GM20431 (cell line): ENCODE data around the gene ANP32B.

Source experiments
- in situ Hi-C: fragments of 300-500 bp; cut with MseI, MboI; formaldehyde crosslinking; loops from one replicate; pipeline ENCODE4 v1.15.0; 2020; ENCODE audit warnings: low sequenced_read_pairs; ENCODE audit not compliant: unreplicated experiment

The ANP32B gene

DNA sequence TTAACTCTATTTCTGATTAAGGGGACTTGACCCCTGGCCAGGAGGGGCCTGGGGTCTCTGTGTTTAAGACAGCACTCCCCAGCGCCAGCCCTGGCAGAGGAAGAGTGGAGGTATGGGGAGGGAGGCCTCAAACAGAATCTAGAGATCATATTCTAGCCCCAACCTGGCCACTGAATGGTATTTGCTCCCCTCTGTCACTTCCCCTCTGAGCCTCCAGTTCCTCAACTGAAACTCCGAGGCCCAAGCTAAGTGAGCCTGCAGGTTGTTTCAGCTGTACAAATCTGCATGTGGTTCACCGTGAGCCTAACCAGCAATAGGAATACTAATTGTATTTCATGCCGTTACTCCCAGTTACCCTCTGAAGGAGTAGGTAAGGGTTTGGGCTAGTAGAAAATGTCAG lies 36.0 kb downstream of the ANP32B start:
- in situ Hi-C loops: no loop called here

DNA sequence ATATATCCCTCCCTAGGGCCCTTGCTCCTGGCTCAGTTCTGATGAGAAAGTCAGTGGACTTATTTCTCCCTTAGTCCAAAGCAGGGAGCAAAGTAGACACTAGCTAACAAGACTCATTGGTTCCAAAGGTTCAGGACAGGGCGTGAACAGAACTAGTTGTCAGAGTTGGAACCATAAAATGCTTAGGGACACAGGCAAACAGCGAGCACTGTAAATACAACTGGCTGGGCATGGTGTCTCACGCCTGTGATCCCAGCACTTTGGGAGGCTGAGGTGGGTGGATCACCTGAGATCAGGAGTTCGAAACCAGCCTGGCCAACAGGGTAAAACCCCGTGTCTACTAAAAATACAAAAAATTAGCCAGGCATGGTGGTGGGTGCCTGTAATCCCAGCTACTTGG lies 36.7 kb downstream of the ANP32B start:
- in situ Hi-C loops: loop anchor here (10.0 kb wide), 1 partner anchor 55 kb away; no protein-coding TSS in a partner anchor

DNA sequence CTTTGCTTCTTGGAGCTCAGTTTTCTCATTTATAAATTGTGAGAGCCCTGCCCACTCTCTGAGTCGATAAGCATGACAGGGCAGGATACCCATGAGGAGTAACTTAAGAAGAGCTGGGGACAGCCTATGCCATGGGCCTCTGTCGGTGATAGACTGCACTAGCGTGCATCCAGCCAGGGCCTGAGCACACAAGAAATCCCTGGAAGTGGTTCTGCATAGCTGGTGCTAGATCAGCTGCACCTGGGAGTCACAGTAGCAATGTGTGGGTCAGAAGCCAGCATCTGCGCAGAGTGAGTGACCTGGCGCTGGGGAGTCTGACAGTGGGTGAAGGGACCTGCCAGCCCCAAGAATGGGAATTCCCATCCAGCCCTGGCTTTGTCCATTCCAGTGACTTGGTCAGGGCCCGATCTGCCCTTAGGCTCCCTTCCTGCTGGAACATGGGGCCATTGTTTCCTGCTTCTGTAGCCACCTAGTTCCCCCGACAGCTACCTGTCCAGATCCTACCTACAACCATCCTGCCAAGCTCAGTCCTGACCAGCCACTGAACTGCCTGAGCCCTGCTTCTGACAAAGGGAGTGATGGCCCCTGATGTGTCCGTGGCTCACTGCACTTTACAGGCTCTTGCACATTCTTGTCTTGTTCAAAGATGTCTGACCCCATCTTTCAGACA lies 37.5 kb downstream of the ANP32B start:
- in situ Hi-C loops: loop anchor here (10.0 kb wide), 1 partner anchor 56 kb away; no protein-coding TSS in a partner anchor

DNA sequence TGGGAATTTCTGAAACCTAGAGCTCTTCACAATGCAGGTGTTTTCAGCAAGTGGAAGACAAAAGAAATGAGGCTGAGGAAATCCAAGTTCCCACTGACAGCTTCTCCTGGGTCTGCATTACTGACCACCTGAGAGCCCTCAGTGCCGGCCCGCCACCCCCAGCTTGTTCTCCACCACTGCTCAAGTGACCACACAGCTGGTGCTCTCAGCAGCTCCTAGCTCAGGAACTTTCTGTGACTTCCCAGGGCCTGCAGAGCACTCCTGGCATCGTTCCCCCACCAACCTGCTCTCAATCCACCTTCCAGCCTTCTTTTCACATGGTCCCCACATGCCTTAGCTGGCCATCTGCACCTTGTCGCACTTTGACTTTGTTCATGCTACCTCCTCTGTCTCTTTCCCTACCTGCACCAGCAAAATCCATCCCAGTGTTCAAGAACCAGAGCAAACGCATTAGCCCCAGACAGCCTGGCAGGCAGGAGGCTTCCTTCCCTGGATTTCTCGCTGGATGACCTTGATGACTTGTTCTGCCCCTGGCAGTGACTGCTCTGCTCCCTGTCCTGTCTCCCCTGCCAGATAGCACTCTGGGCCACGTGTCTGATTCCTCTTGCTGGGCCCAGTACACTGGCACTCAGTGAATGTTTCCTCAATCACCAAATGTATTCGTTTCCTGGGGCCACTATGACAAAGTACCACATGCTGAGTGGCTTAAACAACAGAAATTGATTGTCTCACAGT lies 38.3 kb downstream of the ANP32B start:
- in situ Hi-C loops: loop anchor here (10.0 kb wide), 1 partner anchor 57 kb away; no protein-coding TSS in a partner anchor

DNA sequence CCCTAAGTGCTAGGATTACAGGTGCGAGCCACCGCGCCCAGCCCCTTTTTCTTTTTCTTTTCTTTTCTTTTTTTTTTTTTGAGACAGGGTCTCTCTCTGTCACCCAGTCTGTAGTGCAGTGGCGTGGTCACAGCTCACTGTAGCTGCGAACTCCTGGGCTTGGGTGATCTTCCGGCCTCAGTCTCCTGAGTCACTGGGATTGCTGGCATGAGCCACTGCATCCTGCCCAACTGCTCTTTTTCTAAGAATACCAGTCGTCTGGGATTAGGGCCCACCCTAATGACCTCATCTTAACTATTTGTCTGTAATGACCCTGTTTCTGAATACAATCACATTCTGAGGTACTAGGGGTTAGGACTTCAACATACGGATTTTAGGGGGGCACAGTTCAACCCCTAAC lies 39.3 kb downstream of the ANP32B start:
- in situ Hi-C loops: loop anchor here (10.0 kb wide), 1 partner anchor 58 kb away; no protein-coding TSS in a partner anchor

DNA sequence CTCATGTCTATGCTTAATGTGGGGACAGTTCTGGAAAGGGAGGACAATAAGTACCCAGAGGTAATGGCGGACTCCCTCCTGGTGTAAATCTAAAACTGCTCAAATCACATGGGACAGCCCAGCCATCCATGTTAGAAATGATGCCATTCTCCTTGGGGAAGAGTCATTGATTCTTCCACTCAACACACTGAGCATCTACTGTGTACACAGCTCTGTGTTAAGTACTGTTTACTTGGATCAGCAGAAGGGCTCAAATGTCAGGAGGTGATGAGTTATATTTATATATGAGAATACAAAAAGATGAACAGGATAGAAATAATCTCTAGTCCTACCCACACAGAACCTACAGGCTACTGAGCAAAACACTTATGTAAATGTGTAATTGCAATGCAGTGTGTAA lies 41.6 kb downstream of the ANP32B start:
- in situ Hi-C loops: loop anchor here (10.0 kb wide), 1 partner anchor 60 kb away; no protein-coding TSS in a partner anchor

DNA sequence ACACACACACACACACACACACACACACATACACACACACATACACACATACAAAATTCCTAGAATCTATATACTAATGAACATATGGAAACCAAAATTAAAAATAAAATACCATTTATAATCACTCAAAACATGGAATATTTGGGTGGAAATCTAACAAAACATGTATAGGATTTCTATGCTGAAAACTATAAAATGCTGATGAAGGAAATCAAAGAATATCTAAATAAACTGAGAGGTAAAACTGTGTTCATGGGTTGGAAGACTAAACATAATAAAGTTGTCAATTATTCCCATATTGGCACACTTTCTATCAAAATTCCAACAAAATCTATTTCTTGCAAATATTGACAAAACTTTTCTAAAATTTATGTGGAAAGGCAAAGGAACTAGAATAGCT lies 48.0 kb downstream of the ANP32B start:
- in situ Hi-C loops: loop anchor here (10.0 kb wide), 1 partner anchor 106 kb away; the partner anchor contains the start of gene TRMO

DNA sequence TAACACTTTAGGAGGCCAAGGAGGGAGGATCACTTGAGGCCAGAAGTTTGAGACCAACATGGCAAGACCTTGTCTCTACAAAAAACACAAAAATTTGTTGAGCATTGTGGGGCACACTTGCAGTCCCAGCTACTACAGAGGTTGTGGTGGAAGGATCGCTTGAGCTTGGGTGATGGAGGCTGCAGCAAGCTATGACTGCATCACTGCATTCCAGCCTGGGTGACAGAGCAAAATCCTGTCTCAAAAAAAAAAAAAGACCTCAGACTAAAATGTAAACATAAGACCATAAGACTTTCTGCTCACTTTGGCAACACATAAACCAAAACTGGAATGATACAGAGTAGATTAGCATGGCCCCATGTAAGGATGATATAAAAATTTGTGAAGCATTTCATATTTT lies 48.8 kb downstream of the ANP32B start:
- in situ Hi-C loops: loop anchor here (10.0 kb wide), 1 partner anchor 107 kb away; the partner anchor contains the start of gene TRMO

DNA sequence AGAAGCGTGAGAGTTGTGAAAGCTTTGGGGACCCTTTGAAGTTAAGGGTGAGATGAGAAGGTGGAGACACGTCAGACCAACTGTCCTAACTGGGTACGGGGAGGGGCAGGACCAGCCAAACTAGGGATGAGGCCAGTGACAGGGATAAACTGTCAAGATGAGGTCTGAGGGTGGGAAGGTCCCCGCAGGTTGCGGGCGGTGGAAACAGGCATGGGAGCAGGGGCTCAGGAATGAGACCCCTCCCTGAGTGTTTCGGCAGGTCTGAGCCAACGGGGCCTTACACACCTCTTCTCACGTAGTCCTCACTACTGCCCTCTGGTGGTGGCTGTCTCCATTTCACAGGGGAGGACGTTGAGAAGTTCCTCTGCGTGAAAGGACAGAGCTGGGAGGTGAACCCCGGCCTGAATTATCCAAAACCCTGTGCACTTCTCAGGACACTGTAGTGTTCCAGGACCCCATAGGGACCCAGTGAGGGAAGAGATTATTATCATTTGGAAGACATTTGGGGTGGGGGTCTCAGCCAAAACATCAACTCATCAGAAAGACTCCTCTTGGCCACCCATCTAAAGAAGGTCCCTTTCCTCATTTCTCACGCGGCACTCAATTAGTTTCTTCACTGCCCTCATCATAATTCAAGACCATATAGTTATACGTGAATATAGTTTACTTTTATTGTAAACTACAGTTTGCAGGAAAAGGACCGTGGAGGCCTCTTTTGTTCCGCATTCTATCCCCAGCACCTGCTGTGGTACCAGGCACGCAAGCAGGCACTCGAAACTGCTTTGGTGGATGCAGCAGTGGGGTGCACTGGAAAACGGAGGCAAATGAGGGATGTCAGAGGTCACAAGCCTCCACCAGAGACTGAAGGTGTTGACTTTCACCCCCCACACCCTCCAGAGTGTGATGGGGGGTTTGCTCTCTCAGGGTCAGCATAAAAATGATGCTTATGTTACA lies 51.7 kb downstream of the ANP32B start:
- in situ Hi-C loops: loop anchor here (10.0 kb wide), 1 partner anchor 110 kb away; the partner anchor contains the start of gene TRMO

DNA sequence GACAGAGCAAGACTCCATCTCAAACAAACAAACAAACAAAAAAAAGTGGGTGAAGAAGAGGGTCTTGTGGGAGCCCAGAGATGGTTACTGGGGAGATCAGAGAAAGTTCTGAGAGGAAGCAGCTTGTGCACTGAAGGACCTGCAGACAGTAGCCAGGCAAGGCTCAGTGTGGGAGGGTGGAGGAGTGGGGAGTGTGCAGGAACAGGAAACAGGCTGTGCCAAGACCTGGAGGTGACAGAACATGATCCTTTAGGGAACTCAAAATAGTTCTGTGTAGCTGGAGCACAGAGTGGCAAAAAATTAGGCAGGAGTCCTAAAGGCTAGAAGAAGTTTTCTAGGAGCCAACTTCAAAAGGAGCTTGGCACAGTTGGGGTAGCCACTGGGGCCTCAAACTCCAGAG lies 54.2 kb downstream of the ANP32B start:
- in situ Hi-C loops: loop anchor here (10.0 kb wide), 1 partner anchor 113 kb away; the partner anchor contains the start of gene TRMO

DNA sequence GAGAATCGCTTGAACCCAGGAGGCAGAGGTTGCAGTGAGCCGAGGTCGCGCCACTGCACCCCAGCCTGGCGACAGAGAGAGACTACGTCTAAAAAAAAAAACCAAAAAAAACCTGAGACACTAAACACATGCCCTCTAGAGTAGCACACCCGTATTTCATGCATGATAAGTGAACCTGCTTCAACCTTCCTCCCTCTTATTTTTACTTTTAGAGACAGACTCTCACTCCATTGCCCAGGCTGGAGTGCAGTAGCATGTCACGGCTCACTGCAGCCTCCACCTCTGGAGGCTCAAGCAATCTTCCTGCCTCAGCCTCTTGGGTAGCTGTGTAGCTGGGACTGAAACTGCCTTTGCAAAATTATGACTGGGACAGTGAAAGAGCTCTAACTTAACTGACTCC lies 55.8 kb downstream of the ANP32B start:
- in situ Hi-C loops: loop anchor here (10.0 kb wide), 1 partner anchor 114 kb away; the partner anchor contains the start of gene TRMO

DNA sequence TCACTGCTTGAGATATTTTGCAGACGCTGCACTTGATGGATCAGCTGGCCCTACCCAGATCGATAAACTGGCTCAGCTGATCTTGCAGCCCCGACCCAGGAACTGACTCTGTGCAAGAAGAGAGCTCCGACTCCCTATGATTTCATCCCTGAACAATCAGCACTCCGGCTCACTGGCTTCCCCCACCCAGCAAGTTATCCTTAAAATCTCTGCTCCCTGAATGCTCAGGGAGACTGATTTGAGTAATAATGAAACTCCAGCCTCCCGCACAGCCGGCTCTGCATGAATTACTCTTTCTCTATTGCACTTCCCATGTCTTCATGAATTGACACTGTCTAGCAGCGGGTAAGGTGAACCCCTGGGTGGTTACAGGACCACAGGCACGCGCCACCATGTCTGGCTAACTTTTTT lies 56.5 kb downstream of the ANP32B start:
- in situ Hi-C loops: loop anchor here (10.0 kb wide), 1 partner anchor 115 kb away; the partner anchor contains the start of gene TRMO

DNA sequence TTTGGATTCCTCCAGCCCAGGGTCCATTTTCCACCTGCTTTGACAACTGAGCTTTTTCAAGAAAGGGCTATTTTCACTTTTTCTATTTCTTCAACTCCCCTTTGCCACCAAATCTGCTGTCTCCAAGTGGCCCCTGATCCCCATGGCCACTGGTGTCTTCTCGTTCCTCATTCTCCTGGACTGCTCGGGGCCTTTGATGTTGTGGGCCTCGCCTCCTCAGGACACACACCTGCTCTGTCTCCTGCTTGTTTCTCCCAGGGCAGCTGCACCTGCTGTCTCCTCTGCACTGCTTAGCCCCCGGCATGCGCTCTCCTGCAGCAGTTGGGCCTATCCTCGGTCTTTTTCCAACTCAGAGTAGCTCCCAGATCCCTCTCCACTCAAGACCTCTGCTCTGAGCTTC lies 57.1 kb downstream of the ANP32B start:
- in situ Hi-C loops: no loop called here

DNA sequence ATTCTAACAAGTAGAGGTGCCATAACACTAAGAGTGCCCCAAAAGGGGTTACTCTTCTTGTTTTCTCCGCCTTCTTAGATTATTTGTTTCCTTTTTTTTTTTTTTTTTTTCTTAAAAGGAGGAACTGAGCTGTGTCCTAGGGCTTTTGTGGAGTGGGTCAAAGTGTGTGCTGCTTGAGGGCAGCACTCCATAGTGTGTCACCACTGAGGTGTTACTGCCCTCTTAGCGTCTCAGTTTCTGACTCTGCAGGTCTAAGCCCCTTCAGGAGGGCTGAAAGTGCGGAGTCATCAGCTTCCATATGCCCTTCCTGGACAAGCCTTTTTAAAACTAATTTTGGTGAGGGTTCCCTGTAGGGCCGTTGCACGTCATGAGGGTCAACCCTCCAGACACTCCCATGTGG lies 60.8 kb downstream of the ANP32B start:
- in situ Hi-C loops: no loop called here

DNA sequence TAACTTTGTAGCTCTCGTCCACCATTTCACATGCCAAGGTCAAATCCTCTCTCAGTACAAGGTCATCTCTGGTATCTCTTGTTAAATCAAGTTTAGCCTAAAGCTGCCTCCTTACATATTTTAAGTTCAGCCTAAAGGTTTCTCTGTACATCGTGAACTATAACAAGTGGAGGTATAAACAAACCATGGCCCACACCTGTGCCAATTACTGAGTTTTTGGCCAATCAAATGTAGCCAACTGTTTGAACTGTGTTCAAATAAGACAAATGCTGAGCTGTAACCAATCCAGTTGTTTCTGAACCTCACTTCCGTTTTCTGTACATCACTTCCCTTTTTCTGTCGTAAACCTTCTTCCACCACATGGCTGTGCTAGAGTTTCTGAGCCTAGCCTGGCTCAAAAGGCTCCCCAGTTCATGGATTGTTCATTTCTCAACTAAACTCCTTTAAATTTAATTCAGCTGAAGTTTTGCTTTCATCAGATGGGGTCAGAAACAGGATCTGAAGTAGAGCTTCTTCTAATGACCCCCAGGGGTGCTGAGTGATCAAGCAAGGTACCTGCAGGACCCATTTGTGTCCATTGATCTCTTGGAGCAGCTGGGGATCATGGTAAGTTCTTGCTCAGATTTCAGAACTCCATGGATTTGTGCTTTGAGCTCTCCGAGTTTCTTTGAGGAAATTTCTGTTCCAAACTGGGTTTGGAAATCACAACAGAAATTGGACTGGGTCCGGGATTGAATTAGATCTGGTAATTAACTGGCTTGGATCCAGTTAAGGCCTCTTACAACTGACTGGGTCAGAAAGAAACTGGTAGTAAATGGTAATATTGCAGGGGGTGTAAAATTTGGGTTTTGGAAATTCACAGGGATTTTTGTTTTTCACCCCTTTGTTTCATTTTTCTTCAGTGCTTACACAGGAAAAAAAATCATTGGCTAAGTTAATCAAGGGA lies 62.4 kb downstream of the ANP32B start:
- in situ Hi-C loops: no loop called here

DNA sequence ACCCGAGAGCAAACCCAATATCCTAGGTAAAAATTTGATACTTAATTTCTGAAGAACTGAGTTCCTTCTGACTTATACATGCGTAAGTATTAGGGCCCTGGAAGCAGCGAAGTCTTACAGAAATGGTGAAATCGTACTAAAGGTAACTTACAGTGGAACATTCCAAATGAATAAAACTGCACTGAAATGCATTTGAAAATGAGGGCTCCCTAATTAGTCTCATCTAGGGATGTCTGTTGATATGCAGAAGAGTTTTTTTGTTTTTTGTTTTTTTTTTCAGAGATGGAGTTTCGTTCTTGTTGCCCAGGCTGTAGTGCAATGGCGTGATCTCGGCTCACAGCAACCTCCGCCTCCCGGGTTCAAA lies 63.0 kb downstream of the ANP32B start:
- in situ Hi-C loops: no loop called here

DNA sequence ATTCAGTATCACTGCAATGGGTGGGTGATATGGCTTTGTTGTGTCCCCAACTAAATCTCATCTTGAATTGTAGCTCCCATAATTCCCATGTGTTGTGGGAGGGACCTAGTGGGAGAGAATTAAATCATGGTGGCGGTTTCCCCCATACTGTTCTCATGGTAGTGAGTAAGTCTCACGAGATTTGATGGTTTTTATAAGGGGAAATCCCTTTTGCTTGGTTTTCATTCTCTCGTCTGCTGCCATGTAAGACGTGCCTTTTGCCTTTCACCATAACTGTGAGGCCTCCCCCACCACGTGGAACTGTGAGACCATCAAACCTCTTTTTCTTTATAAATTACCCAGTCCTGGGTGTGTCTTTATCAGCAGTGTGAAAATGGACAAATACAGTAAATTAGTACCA lies 63.9 kb downstream of the ANP32B start:
- in situ Hi-C loops: no loop called here

DNA sequence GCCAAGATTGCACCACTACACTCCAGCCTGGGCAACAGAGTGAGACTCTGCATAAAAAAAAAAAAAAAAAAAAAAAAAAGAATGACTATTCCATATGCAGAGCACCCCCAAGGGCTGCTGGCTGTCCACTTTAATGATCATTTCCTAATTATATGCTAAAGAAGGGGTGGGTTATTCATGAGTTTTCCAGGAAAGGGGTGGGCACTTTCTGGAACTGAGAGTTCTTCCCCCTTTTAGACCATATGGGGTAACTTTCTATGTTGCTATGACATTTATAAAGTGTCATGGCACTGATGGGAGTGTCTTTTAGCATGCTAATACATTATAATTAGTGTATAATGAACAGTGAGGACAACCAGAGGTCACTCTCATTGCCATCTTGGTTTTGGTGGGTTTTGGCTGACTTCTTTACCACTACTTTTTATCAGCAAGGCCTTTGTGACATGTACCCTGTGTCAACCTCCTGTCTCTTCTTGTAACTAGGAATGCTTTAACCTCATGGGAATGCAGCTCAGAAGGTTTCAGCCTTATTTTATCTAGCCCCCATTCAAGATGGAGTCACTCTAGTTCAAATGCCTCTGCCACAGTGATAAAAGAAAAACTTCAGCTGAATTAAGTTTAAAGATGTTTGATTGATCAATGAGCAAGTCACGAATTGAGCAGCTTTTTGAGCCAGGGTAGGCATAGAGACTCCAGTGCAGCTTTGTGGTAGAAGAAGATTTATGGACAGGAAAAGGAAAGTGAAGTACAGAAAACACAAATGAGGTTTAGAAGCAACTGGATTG lies 66.3 kb downstream of the ANP32B start:
- in situ Hi-C loops: no loop called here
